PFSK-1 (cell line): Measurements from ENCODE around the gene KCNMA1.

Experiments used
- FOXP2 ChIP-seq: optimal IDR thresholded peaks from 2 replicates; pipeline ENCODE3; 2011; ENCODE audit warnings: borderline replicate concordance, control low read depth, inconsistent platforms; ENCODE audit not compliant: insufficient read depth; ENCODE audit errors: extremely low read length, extremely low read depth
- TAF1 ChIP-seq: IDR thresholded peaks from 2 replicates; pipeline ENCODE4 v1.6.1; 2012; ENCODE audit warnings: low read length, control low read depth, borderline replicate concordance; ENCODE audit not compliant: insufficient read depth
- TF ChIP-seq, protein P1 (sequence below), 2 experiments: IDR thresholded peaks; 2 replicates each; pipeline versions ENCODE4 v1.6.1 to v1.8.0; 2011 to 2012; ENCODE audit warnings: low read depth in 2 of 2, low read length in 2 of 2, control low read depth in 1 of 2, inconsistent platforms in 1 of 2, mild to moderate bottlenecking in 1 of 2, moderate library complexity in 1 of 2; ENCODE audit not compliant: insufficient read depth in 1 of 2

DNA sequence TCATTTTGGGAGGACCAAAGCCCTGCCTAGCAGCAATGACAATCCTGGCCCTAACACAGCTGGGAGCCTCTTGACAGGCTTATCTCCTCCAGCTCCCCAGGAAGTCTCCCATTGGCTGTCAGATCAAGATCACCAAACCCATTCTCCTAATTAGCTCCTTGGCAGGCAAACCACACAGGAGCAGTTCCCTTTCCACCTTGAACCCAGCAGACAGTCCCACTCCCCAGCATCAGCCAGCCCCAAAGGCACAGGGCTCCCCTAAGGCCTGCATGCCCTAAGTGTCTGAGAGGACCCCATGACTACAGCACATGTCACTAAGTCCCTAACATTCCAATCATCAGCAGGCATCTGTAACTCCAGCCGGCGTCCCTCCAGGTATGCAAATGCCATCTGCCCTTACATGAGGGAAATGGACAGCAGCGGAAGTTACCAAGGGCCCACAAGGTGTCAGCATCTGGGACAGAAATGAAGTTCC is 348.5 kb downstream of the KCNMA1 start:
- no peak for TF ChIP-seq TAF1
- TF ChIP-seq, protein P1, sequence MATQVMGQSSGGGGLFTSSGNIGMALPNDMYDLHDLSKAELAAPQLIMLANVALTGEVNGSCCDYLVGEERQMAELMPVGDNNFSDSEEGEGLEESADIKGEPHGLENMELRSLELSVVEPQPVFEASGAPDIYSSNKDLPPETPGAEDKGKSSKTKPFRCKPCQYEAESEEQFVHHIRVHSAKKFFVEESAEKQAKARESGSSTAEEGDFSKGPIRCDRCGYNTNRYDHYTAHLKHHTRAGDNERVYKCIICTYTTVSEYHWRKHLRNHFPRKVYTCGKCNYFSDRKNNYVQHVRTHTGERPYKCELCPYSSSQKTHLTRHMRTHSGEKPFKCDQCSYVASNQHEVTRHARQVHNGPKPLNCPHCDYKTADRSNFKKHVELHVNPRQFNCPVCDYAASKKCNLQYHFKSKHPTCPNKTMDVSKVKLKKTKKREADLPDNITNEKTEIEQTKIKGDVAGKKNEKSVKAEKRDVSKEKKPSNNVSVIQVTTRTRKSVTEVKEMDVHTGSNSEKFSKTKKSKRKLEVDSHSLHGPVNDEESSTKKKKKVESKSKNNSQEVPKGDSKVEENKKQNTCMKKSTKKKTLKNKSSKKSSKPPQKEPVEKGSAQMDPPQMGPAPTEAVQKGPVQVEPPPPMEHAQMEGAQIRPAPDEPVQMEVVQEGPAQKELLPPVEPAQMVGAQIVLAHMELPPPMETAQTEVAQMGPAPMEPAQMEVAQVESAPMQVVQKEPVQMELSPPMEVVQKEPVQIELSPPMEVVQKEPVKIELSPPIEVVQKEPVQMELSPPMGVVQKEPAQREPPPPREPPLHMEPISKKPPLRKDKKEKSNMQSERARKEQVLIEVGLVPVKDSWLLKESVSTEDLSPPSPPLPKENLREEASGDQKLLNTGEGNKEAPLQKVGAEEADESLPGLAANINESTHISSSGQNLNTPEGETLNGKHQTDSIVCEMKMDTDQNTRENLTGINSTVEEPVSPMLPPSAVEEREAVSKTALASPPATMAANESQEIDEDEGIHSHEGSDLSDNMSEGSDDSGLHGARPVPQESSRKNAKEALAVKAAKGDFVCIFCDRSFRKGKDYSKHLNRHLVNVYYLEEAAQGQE (IDR thresholded peaks at IDR 0.05; ENCODE audit: insufficient read depth in 1 of 2, low read depth in 2 of 2, low read length in 2 of 2), result no peak; a peak in 1 of 4 replicates
- TF ChIP-seq FOXP2, result no peak
